OCI-LY1 (cell line): ENCODE data around the gene MBNL1.
A peak's percentile ranks its signal among the peaks of the same experiment; 100 is the strongest.

Experiments used
- H2AFZ ChIP-seq: fragments of 200-600 bp; sonication (generic), shearing (Covaris generic); 2 replicates; pipeline ENCODE4 v1.6.0; 2014; ENCODE audit warnings: antibody characterized with exemption, mild to moderate bottlenecking, low read length
- H3F3A ChIP-seq: fragments of 200-600 bp; sonication (generic), shearing (Covaris generic); 2 replicates; pipeline ENCODE4 v1.6.0; 2014; ENCODE audit warnings: mild to moderate bottlenecking, antibody characterized with exemption, low read length, moderate library complexity; ENCODE audit not compliant: insufficient read depth
- H3K27ac ChIP-seq: fragments of 200-600 bp; sonication (generic); 2 replicates; pipeline ENCODE4 v1.5.1; 2014; ENCODE audit warnings: low read length, mixed run types, mild to moderate bottlenecking, low read depth; ENCODE audit not compliant: poor library complexity, severe bottlenecking
- H3K27me3 ChIP-seq: fragments of 200-600 bp; sonication (generic); 2 replicates; pipeline ENCODE4 v1.6.0; 2014; ENCODE audit warnings: antibody characterized with exemption, mild to moderate bottlenecking, low read length, moderate library complexity; ENCODE audit not compliant: insufficient read depth
- H3K36me3 ChIP-seq: fragments of 200-600 bp; sonication (generic); 2 replicates; pipeline ENCODE4 v1.6.1; 2014; ENCODE audit warnings: mild to moderate bottlenecking, antibody characterized with exemption, low read length, moderate library complexity, mixed read lengths; ENCODE audit not compliant: insufficient read depth
- H3K4me1 ChIP-seq: fragments of 200-600 bp; sonication (generic); 2 replicates; pipeline ENCODE4 v1.5.1; 2014; ENCODE audit warnings: mild to moderate bottlenecking, low read length, moderate library complexity; ENCODE audit not compliant: insufficient read depth, severe bottlenecking
- H3K4me2 ChIP-seq: fragments of 200-600 bp; sonication (generic), shearing (Covaris generic); 2 replicates; pipeline ENCODE4 v1.6.1; 2014; ENCODE audit warnings: low read length
- H3K4me3 ChIP-seq: fragments of 200-600 bp; sonication (generic); 2 replicates; pipeline ENCODE4 v1.5.1; 2014; ENCODE audit warnings: low read length, low read depth, mild to moderate bottlenecking, mixed read lengths; ENCODE audit not compliant: poor library complexity, severe bottlenecking
- H3K79me2 ChIP-seq: fragments of 200-600 bp; shearing (Covaris generic); 2 replicates; pipeline ENCODE4 v1.6.1; 2016; ENCODE audit warnings: mixed run types, low read length, mixed read lengths; ENCODE audit not compliant: insufficient read depth
- H3K9ac ChIP-seq: fragments of 200-600 bp; sonication (generic), shearing (Covaris generic); 2 replicates; pipeline ENCODE4 v1.6.1; 2014; ENCODE audit warnings: mild to moderate bottlenecking, low read length, mixed read lengths
- H3K9me2 ChIP-seq: fragments of 200-600 bp; sonication (generic), shearing (Covaris generic); 2 replicates; pipeline ENCODE4 v1.6.1; 2014; ENCODE audit warnings: low read depth, mild to moderate bottlenecking, low read length, mixed read lengths
- H3K9me3 ChIP-seq: fragments of 200-600 bp; shearing (Covaris generic); 2 replicates; pipeline ENCODE4 v1.6.1; 2014; ENCODE audit warnings: low read length, mixed read lengths
- H4K20me1 ChIP-seq: fragments of 200-600 bp; sonication (generic), shearing (Covaris generic); 2 replicates; pipeline ENCODE4 v1.6.0; 2016; ENCODE audit warnings: mild to moderate bottlenecking, low read length; ENCODE audit not compliant: insufficient read depth
- CTCF ChIP-seq: fragments of 200-600 bp; sonication (generic), shearing (Covaris generic); IDR thresholded peaks from 2 replicates; pipeline ENCODE4 v1.5.1; 2017; ENCODE audit warnings: mild to moderate bottlenecking, antibody characterized with exemption, low read length, moderate library complexity, mixed read lengths
- EZH2 ChIP-seq: fragments of 200-600 bp; sonication (generic), shearing (Covaris generic); IDR thresholded peaks from 2 replicates; pipeline ENCODE4 v1.8.0; 2017; ENCODE audit warnings: borderline replicate concordance, mixed run types, mild to moderate bottlenecking, antibody characterized with exemption, low read length, moderate library complexity, mixed read lengths

Gene MBNL1

GRCh38 chr3:152222327-152222726 is 46.4 kb upstream of the MBNL1 start:
- H3F3A ChIP-seq, result no peaks in the 10 kb centered on the region

GRCh38 chr3:152225201-152225600 is 43.5 kb upstream of the MBNL1 start:
- Histone ChIP-seq H3K9me3 (no peaks in the 10 kb centered on the region), H3F3A (no peaks in the 10 kb centered on the region), H3K4me2 (no peak overlapping the region), H2AFZ (peak overlapping the region; percentile 47; the same call in 1 of the 2 replicates), H3K79me2 (no peaks in the 10 kb centered on the region), H3K27ac (no peak overlapping the region), H3K9ac (no peak overlapping the region), H3K36me3 (no peaks in the 10 kb centered on the region), H3K4me1 (peaks cover 22% of the 10 kb centered on the region), H4K20me1 (no peaks in the 10 kb centered on the region), H3K27me3 (no peaks in the 10 kb centered on the region), H3K4me3 (no peak overlapping the region), H3K9me2 (no peaks in the 10 kb centered on the region)
- TF ChIP-seq EZH2, result no peak
- TF ChIP-seq CTCF, result no peak

More at GRCh38 chr3:152222327-152222726, 46.4 kb upstream of the MBNL1 start:
- Histone ChIP-seq H3K36me3 (no peaks in the 10 kb centered on the region), H3K9me3 (no peaks in the 10 kb centered on the region), H3K4me1 (peaks cover 22% of the 10 kb centered on the region), H3K9me2 (no peaks in the 10 kb centered on the region), H3K9ac (no peak overlapping the region), H3K4me3 (no peak overlapping the region), H4K20me1 (no peaks in the 10 kb centered on the region), H3K27me3 (no peaks in the 10 kb centered on the region), H3K27ac (no peak overlapping the region), H3K4me2 (no peak overlapping the region), H3K79me2 (no peaks in the 10 kb centered on the region), H2AFZ (no peak overlapping the region)
- no peak for TF ChIP-seq CTCF
- TF ChIP-seq EZH2, result no peak

- H3F3A ChIP-seq, result no peaks in the 10 kb centered on the region
- TF ChIP-seq EZH2, result no peak
- TF ChIP-seq CTCF, result no peak
- H3K9me2 ChIP-seq, result no peaks in the 10 kb centered on the region
- H3K4me1 ChIP-seq, result peaks cover 22% of the 10 kb centered on the region
- H3K4me3 ChIP-seq, result no peak overlapping the region
- no peaks in the 10 kb centered on the region for H3K79me2 ChIP-seq
- no peaks in the 10 kb centered on the region for H4K20me1 ChIP-seq
- H3K27ac ChIP-seq, result no peak overlapping the region
- H3K4me2 ChIP-seq, result no peak overlapping the region
- H2AFZ ChIP-seq, result no peak overlapping the region
- no peaks in the 10 kb centered on the region for H3K36me3 ChIP-seq
- H3K27me3 ChIP-seq, result no peaks in the 10 kb centered on the region
- H3K9me3 ChIP-seq, result no peaks in the 10 kb centered on the region
- H3K9ac ChIP-seq, result no peak overlapping the region
Observed at GRCh38 chr3:152226176-152226575, 42.6 kb upstream of the MBNL1 start.
